Measurements from ENCODE around the gene COL27A1.

COL27A1 gene

DNA sequence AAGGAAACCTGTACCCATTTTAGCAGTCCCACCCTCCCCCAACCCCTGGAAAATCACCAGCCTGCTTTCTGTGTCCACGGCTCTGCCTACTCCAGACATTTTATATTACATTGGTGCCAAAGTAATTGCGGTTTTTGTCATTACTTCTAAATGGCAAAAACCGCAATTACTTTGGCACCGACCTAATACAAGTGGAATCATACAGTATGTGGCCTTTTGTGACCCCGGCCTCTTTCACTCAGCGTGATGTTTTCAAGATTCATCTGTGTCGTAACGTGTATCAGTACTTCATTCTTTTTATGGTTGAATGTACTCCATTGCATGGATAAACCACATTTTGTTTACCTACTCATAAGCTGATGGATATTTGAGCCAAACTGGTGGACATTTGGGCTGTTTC is 157.8 kb downstream of the COL27A1 start:
- no peaks in the 10 kb centered on the region for H3K9me3 ChIP-seq (ENCODE audit: control insufficient read depth, insufficient read depth, low read depth, low read length)
- H3K36me3 ChIP-seq (ENCODE audit: control insufficient read depth in 2 of 2, insufficient read depth in 1 of 2, low read length in 2 of 2): no peaks in the 10 kb centered on the region
- no peak for TF ChIP-seq ZEB2 (tag by site-specific recombination; IDR thresholded peaks at IDR 0.05)
- TF ChIP-seq ZIC2 (tag by site-specific recombination; IDR thresholded peaks at IDR 0.05): no peak
- TF ChIP-seq, protein P1, sequence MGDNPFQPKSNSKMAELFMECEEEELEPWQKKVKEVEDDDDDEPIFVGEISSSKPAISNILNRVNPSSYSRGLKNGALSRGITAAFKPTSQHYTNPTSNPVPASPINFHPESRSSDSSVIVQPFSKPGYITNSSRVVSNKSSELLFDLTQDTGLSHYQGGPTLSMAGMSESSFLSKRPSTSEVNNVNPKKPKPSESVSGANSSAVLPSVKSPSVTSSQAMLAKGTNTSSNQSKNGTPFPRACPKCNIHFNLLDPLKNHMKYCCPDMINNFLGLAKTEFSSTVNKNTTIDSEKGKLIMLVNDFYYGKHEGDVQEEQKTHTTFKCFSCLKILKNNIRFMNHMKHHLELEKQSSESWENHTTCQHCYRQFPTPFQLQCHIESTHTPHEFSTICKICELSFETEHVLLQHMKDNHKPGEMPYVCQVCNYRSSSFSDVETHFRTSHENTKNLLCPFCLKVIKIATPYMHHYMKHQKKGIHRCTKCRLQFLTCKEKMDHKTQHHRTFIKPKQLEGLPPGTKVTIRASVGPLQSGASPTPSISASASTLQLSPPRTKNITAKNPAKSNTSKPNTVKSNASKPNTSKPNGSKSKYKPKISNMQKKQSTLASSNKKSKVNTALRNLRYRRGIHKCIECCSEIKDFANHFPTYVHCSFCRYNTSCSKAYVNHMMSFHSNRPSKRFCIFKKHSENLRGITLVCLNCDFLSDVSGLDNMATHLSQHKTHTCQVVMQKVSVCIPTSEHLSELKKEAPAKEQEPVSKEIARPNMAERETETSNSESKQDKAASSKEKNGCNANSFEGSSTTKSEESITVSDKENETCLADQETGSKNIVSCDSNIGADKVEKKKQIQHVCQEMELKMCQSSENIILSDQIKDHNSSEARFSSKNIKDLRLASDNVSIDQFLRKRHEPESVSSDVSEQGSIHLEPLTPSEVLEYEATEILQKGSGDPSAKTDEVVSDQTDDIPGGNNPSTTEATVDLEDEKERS (tag by site-specific recombination; IDR thresholded peaks at IDR 0.05): no peak
- TF ChIP-seq FEZF1 (tag by site-specific recombination; IDR thresholded peaks at IDR 0.05): no peak
- TF ChIP-seq PRDM1 (tag by site-specific recombination; IDR thresholded peaks at IDR 0.05): no peak
- no peak for TF ChIP-seq ZNF670 (tag by site-specific recombination; IDR thresholded peaks at IDR 0.05; ENCODE audit: low read depth)
- no peak for TF ChIP-seq ZNF701 (tag by site-specific recombination; IDR thresholded peaks at IDR 0.05)
- no peak for TF ChIP-seq ZNF239 (tag by site-specific recombination; IDR thresholded peaks at IDR 0.05)
- no peak for TF ChIP-seq KLF9 (tag by site-specific recombination; IDR thresholded peaks at IDR 0.05; ENCODE audit: low read depth)
- TF ChIP-seq BCL11B (tag by site-specific recombination; IDR thresholded peaks at IDR 0.05; ENCODE audit: low read depth): no peak
- CTCF ChIA-PET: interaction anchor here (0.6 to 2.4 kb wide), 2 partner anchors 93 to 205 kb away, joined by 4 to 11 read pairs; no protein-coding TSS in a partner anchor
- POLR2A ChIA-PET: no interaction called here
- H3K4me3 ChIP-seq (ENCODE audit: low read depth, low read length): no peak overlapping the region
- H3K4me1 ChIP-seq (ENCODE audit: control insufficient read depth, insufficient read depth, low read length): no peaks in the 10 kb centered on the region
- no peak overlapping the region for H3K27ac ChIP-seq (ENCODE audit: extremely low read depth, low read depth, low read length)

GRCh38 chr9:114314256-114314867 is 159.0 kb downstream of the COL27A1 start:
- Histone ChIP-seq H3K9me3 (ENCODE audit: control insufficient read depth, insufficient read depth, low read depth, low read length) (no peaks in the 10 kb centered on the region), H3K36me3 (ENCODE audit: control insufficient read depth in 2 of 2, insufficient read depth in 1 of 2, low read length in 2 of 2) (no peaks in the 10 kb centered on the region), H3K27ac (ENCODE audit: extremely low read depth, low read depth, low read length) (no peak overlapping the region), H3K4me3 (ENCODE audit: low read depth, low read length) (no peak overlapping the region), H3K4me1 (ENCODE audit: control insufficient read depth, insufficient read depth, low read length) (no peaks in the 10 kb centered on the region)
- ChIA-PET POLR2A (no interaction called here), CTCF (interaction anchor here (0.6 to 2.4 kb wide), 4 partner anchors 23 to 597 kb away, joined by 3 to 11 read pairs (median 4); no protein-coding TSS in a partner anchor)
- TF ChIP-seq ZNF621 (tag by site-specific recombination; IDR thresholded peaks at IDR 0.05) (no peak), ZNF133 (tag by site-specific recombination; IDR thresholded peaks at IDR 0.05) (no peak), ZNF416 (tag by site-specific recombination; IDR thresholded peaks at IDR 0.05) (peak; percentile 92), ZNF174 (tag by site-specific recombination; IDR thresholded peaks at IDR 0.05) (no peak), ZNF488 (tag by site-specific recombination; IDR thresholded peaks at IDR 0.05) (no peak)

GRCh38 chr9:114314881-114315722 is 159.8 kb downstream of the COL27A1 start:
- Histone ChIP-seq H3K36me3 (ENCODE audit: control insufficient read depth in 2 of 2, insufficient read depth in 1 of 2, low read length in 2 of 2) (no peaks in the 10 kb centered on the region), H3K4me3 (ENCODE audit: low read depth, low read length) (no peak overlapping the region), H3K27ac (ENCODE audit: extremely low read depth, low read depth, low read length) (no peak overlapping the region), H3K9me3 (ENCODE audit: control insufficient read depth, insufficient read depth, low read depth, low read length) (no peaks in the 10 kb centered on the region), H3K4me1 (ENCODE audit: control insufficient read depth, insufficient read depth, low read length) (no peaks in the 10 kb centered on the region)
- CTCF ChIA-PET: interaction anchor here (0.6 to 2.4 kb wide), 6 partner anchors 24 to 597 kb away, joined by 3 to 11 read pairs (median 4); no protein-coding TSS in a partner anchor
- POLR2A ChIA-PET: no interaction called here
- TF ChIP-seq TRIM28 (IDR thresholded peaks at IDR 0.05; ENCODE audit: borderline replicate concordance, low read length) (no peak), ZNF473 (tag by site-specific recombination; IDR thresholded peaks at IDR 0.05) (no peak), ZNF341 (tag by site-specific recombination; IDR thresholded peaks at IDR 0.05; ENCODE audit: low read depth) (peak; percentile 50), ZNF174 (tag by site-specific recombination; IDR thresholded peaks at IDR 0.05) (no peak), ZSCAN4 (tag by site-specific recombination; IDR thresholded peaks at IDR 0.05) (no peak), ZNF202 (tag by site-specific recombination; IDR thresholded peaks at IDR 0.05; ENCODE audit: borderline replicate concordance) (no peak)
- TF ChIP-seq, protein P2, sequence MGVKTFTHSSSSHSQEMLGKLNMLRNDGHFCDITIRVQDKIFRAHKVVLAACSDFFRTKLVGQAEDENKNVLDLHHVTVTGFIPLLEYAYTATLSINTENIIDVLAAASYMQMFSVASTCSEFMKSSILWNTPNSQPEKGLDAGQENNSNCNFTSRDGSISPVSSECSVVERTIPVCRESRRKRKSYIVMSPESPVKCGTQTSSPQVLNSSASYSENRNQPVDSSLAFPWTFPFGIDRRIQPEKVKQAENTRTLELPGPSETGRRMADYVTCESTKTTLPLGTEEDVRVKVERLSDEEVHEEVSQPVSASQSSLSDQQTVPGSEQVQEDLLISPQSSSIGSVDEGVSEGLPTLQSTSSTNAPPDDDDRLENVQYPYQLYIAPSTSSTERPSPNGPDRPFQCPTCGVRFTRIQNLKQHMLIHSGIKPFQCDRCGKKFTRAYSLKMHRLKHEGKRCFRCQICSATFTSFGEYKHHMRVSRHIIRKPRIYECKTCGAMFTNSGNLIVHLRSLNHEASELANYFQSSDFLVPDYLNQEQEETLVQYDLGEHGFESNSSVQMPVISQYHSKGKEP (tag by site-specific recombination; IDR thresholded peaks at IDR 0.05): no peak

Data from HEK293 (cell line).